Keratinocyte (primary cell): Measurements from ENCODE around the gene TENT4B.

Source experiments
- CTCF ChIP-seq, 3 experiments: IDR thresholded peaks in 1 of 3; conservative IDR thresholded peaks in 1 of 3; optimal IDR thresholded peaks in 1 of 3; 2 replicates in 2 of 3; 3 replicates in 1 of 3; pipeline versions ENCODE3 to v1.5.1; 2011; ENCODE audit warnings: low read length in 3 of 3, mild to moderate bottlenecking in 3 of 3, moderate library complexity in 2 of 3, control low read depth in 1 of 3, inconsistent platforms in 1 of 3; ENCODE audit not compliant: insufficient read depth in 2 of 3; ENCODE audit errors: extremely low read depth in 1 of 3
- EZH2 ChIP-seq: IDR thresholded peaks from one replicate; pipeline ENCODE4 v1.6.1; 2012; ENCODE audit warnings: inconsistent platforms, mild to moderate bottlenecking, low read length, moderate library complexity

GRCh38 chr16:50139580-50139979 lies 13.5 kb upstream of the TENT4B start:
- no peak for TF ChIP-seq CTCF (optimal IDR thresholded peaks at IDR 0.05 in 1 of 3, IDR thresholded peaks at IDR 0.05 in 1 of 3, conservative IDR thresholded peaks at IDR 0.05 in 1 of 3; ENCODE audit: extremely low read depth in 1 of 3, insufficient read depth in 2 of 3, low read length in 3 of 3)
- TF ChIP-seq EZH2, result no peak
